KG1 (cell line): ENCODE measurements around the gene IQCM.

Source experiments
- DNase-seq: peaks from one replicate; lab custom pipeline; 2025; lab: John Stamatoyannopoulos, UW

Gene IQCM

GRCh38 chr4:149709640-149710039 lies 106.0 kb downstream of the IQCM start:
- no peak for DNase-seq

GRCh38 chr4:149708513-149709130 lies 107.0 kb downstream of the IQCM start:
- no peak for DNase-seq

- DNase-seq: no peak
Measured at GRCh38 chr4:149707862-149708261, 107.8 kb downstream of the IQCM start.

GRCh38 chr4:149706942-149707341 lies 108.7 kb downstream of the IQCM start:
- DNase-seq: no peak

GRCh38 chr4:149702414-149703293 lies 113.0 kb downstream of the IQCM start:
- no peak for DNase-seq

GRCh38 chr4:149701435-149702156 lies 114.0 kb downstream of the IQCM start:
- DNase-seq: no peak

GRCh38 chr4:149700272-149700671 lies 115.4 kb downstream of the IQCM start:
- no peak for DNase-seq

GRCh38 chr4:149699642-149700041 lies 116.0 kb downstream of the IQCM start:
- no peak for DNase-seq

- DNase-seq: no peak
Measured at GRCh38 chr4:149690726-149691125, 124.9 kb downstream of the IQCM start.

- DNase-seq: no peak
Measured at GRCh38 chr4:149684516-149684915, 131.1 kb downstream of the IQCM start.

GRCh38 chr4:149676076-149676475 lies 139.6 kb downstream of the IQCM start:
- no peak for DNase-seq

GRCh38 chr4:149645790-149646189 lies 169.9 kb downstream of the IQCM start:
- DNase-seq: no peak

- DNase-seq: no peak
Measured at GRCh38 chr4:149638073-149638472, 177.6 kb downstream of the IQCM start.

- no peak for DNase-seq
Measured at GRCh38 chr4:149634368-149634767, 181.3 kb downstream of the IQCM start.

GRCh38 chr4:149631629-149632028 lies 184.0 kb downstream of the IQCM start:
- no peak for DNase-seq

GRCh38 chr4:149630064-149630463 lies 185.6 kb downstream of the IQCM start:
- no peak for DNase-seq

GRCh38 chr4:149605601-149606378 lies 209.9 kb downstream of the IQCM start:
- DNase-seq: no peak

- no peak for DNase-seq
Measured at GRCh38 chr4:149604827-149605226, 210.8 kb downstream of the IQCM start.

GRCh38 chr4:149595500-149595899 lies 220.1 kb downstream of the IQCM start:
- no peak for DNase-seq

- DNase-seq: no peak
Measured at GRCh38 chr4:149589826-149590225, 225.8 kb downstream of the IQCM start.

GRCh38 chr4:149584722-149585121 lies 230.9 kb downstream of the IQCM start:
- no peak for DNase-seq

- no peak for DNase-seq
Measured at GRCh38 chr4:149574971-149575370, 240.7 kb downstream of the IQCM start.
